ENCODE measurements around the gene RBPMS2.
"Not testable (repeated sequence)": the region's sequence is repeated elsewhere in the genome, so short reads cannot be mapped to it uniquely, and the experiment has no call there.

DNA sequence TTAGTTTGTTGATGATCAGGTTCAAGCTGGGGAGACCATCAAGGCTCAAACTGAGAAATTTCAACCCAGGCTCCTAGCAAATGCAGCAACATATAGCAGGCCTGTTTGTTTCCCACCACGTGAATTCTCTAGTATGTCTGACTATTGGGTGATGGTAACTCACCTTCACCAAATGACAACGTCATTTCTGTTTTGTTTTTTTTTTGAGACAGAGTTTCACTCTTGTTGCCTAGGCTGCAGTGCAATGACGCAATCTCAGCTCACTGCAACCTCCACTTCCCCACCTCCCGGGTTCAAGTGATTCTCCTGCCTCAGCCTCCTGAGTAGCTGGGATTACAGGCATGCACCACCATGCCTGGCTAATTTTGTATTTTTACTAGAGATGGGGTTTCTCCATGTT is 39.6 kb upstream of the RBPMS2 start:
- not testable (repeated sequence) for TF ChIP-seq POLR2A (IDR thresholded peaks at IDR 0.05; ENCODE audit: low read depth, low read length); POLR2AphosphoS5 (IDR thresholded peaks at IDR 0.05; ENCODE audit: insufficient read depth, low read depth, low read length); EZH2 (IDR thresholded peaks at IDR 0.05; ENCODE audit: borderline replicate concordance, low read depth, low read length, severe bottlenecking); MYC (IDR thresholded peaks at IDR 0.05; ENCODE audit: low read depth, low read length); GATA2 (IDR thresholded peaks at IDR 0.05; ENCODE audit: insufficient read depth, insufficient read length, low read depth, low read length); JUN (IDR thresholded peaks at IDR 0.05; ENCODE audit: borderline replicate concordance, insufficient read depth, insufficient read length, low read depth)
- TF ChIP-seq, protein P1, sequence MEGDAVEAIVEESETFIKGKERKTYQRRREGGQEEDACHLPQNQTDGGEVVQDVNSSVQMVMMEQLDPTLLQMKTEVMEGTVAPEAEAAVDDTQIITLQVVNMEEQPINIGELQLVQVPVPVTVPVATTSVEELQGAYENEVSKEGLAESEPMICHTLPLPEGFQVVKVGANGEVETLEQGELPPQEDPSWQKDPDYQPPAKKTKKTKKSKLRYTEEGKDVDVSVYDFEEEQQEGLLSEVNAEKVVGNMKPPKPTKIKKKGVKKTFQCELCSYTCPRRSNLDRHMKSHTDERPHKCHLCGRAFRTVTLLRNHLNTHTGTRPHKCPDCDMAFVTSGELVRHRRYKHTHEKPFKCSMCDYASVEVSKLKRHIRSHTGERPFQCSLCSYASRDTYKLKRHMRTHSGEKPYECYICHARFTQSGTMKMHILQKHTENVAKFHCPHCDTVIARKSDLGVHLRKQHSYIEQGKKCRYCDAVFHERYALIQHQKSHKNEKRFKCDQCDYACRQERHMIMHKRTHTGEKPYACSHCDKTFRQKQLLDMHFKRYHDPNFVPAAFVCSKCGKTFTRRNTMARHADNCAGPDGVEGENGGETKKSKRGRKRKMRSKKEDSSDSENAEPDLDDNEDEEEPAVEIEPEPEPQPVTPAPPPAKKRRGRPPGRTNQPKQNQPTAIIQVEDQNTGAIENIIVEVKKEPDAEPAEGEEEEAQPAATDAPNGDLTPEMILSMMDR (IDR thresholded peaks at IDR 0.05; ENCODE audit: extremely low read depth in 1 of 2, insufficient read depth in 1 of 2, low read depth in 1 of 2, low read length in 2 of 2): not testable (repeated sequence)

Data from endothelial cell of umbilical vein (primary cell).